SHP77 treated with DMSO at 0.1 percent for 48 hours (cell line): ENCODE results near the gene TRABD2B.
"Not testable (repeated sequence)": the region's sequence is repeated elsewhere in the genome, so short reads cannot be mapped to it uniquely, and the experiment has no call there.

Experiments
- DNase-seq: peaks from one replicate; lab custom pipeline; 2025; lab: John Stamatoyannopoulos, UW

The TRABD2B gene

GRCh38 chr1:47967864-47968555, 29.2 kb downstream of the TRABD2B start:
- no peak for DNase-seq

GRCh38 chr1:47965816-47966215, 31.4 kb downstream of the TRABD2B start:
- no peak for DNase-seq

GRCh38 chr1:47964636-47965035, 32.5 kb downstream of the TRABD2B start:
- no peak for DNase-seq

- no peak for DNase-seq
Measured at GRCh38 chr1:47963568-47964358, 33.4 kb downstream of the TRABD2B start.

- no peak for DNase-seq
Measured at GRCh38 chr1:47962750-47963492, 34.3 kb downstream of the TRABD2B start.

- not testable (repeated sequence) for DNase-seq
Measured at GRCh38 chr1:47961835-47962234, 35.4 kb downstream of the TRABD2B start.

- not testable (repeated sequence) for DNase-seq
Measured at GRCh38 chr1:47956491-47956890, 40.7 kb downstream of the TRABD2B start.

GRCh38 chr1:47953661-47954060, 43.5 kb downstream of the TRABD2B start:
- no peak for DNase-seq

- DNase-seq: no peak
Measured at GRCh38 chr1:47951545-47952235, 45.5 kb downstream of the TRABD2B start.

GRCh38 chr1:47951026-47951425, 46.2 kb downstream of the TRABD2B start:
- no peak for DNase-seq

GRCh38 chr1:47950471-47950870, 46.7 kb downstream of the TRABD2B start:
- DNase-seq: no peak

- DNase-seq: no peak
Measured at GRCh38 chr1:47948126-47948525, 49.1 kb downstream of the TRABD2B start.

GRCh38 chr1:47947531-47947930, 49.7 kb downstream of the TRABD2B start:
- no peak for DNase-seq

GRCh38 chr1:47944561-47944960, 52.6 kb downstream of the TRABD2B start:
- no peak for DNase-seq

GRCh38 chr1:47942240-47942629, 55.0 kb downstream of the TRABD2B start:
- DNase-seq: no peak

- no peak for DNase-seq
Measured at GRCh38 chr1:47941609-47942239, 55.5 kb downstream of the TRABD2B start.

- no peak for DNase-seq
Measured at GRCh38 chr1:47940779-47941178, 56.4 kb downstream of the TRABD2B start.

- DNase-seq: no peak
Measured at GRCh38 chr1:47940326-47940725, 56.9 kb downstream of the TRABD2B start.

- DNase-seq: no peak
Measured at GRCh38 chr1:47938520-47938919, 58.7 kb downstream of the TRABD2B start.

GRCh38 chr1:47937586-47938254, 59.5 kb downstream of the TRABD2B start:
- DNase-seq: no peak

- DNase-seq: no peak
Measured at GRCh38 chr1:47936916-47937551, 60.2 kb downstream of the TRABD2B start.
